H1 (cell line): Measurements from ENCODE around the gene CLEC7A. TPM values are rescaled to one million over a fixed set of nuclear protein-coding genes. Genes with fewer than 3 reads are reported as not detected.

Experiments used
- CHD7 ChIP-seq: fragments of 300-600 bp; sonication (generic); IDR thresholded peaks from 2 replicates; pipeline ENCODE4 v1.7.1; 2012; ENCODE audit warnings: low read length, moderate library complexity, mild to moderate bottlenecking, inconsistent platforms; ENCODE audit not compliant: insufficient replicate concordance
- SIN3A ChIP-seq, 2 experiments: IDR thresholded peaks in 1 of 2; conservative IDR thresholded peaks in 1 of 2; 2 replicates each; pipeline ENCODE4 v1.6.1; 2011 to 2012; ENCODE audit warnings: low read length in 2 of 2, improper control_type of control experiment in 1 of 2, low read depth in 1 of 2, mild to moderate bottlenecking in 1 of 2
- polyA plus RNA-seq, 7 experiments: library from polyadenylated mRNA; depleted of rRNA in 3 of 7; stranded (reverse) in 5 of 7; unstranded in 2 of 7; fragments of >200 nt in 5 of 7; fragments of 200-250 nt in 2 of 7; gene quantifications; 1 replicate in 5 of 7; 2 replicates in 1 of 7; 4 replicates in 1 of 7; pipeline versions ENCODE4 v1.2.1 to v1.2.3, GENCODE V29; 2011 to 2013; ENCODE audit warnings: missing spikeins in 2 of 7, mixed read lengths in 2 of 7
- total RNA-seq: library from RNA; stranded (reverse); fragmentation: NEBNext Ultra II Directional; extraction: Animal tissue kit (Norgen Biotek cat#: 25700); gene quantifications from 2 replicates; pipeline ENCODE4 v1.2.1, GENCODE V29; 2021

Gene CLEC7A
- total and polyA plus RNA-seq, 2 of the 8 experiments (the other 6 are each of a cell fraction or from before 2014, with no cell fraction given) = 0.09 to 0.15 TPM

GRCh38 chr12:10115890-10116289 lies 14.1 kb downstream of the CLEC7A start (continued):
- no peak for TF ChIP-seq CHD7
- no peak for TF ChIP-seq SIN3A (conservative IDR thresholded peaks at IDR 0.05 in 1 of 2, IDR thresholded peaks at IDR 0.05 in 1 of 2; ENCODE audit: low read depth in 1 of 2, low read length in 2 of 2)
